Spleen (tissue), 11 donors: ENCODE measurements around the gene HSD17B12. TPM values are rescaled to one million over a fixed set of nuclear protein-coding genes. Genes with fewer than 3 reads are reported as not detected.

Experiments used
- DNase-seq: peaks from one replicate; pipeline ENCODE4 v3.0.0-alpha.2; 2020
- H3K27ac ChIP-seq, 8 donors: fragments of 200-600 bp; sonication (generic) in 7 of 8; 1 replicate in 4 of 8; 2 replicates in 4 of 8; pipeline versions ENCODE4 v1.5.0 to v1.8.0; 2016 to 2021; ENCODE audit warnings: inconsistent platforms in 4 of 8, mild to moderate bottlenecking in 4 of 8, moderate library complexity in 1 of 8
- H3K27me3 ChIP-seq, 7 donors: fragments of 200-600 bp; sonication (generic) in 6 of 7; replicated peaks in 1 of 7; 1 replicate in 4 of 7; 2 replicates in 3 of 7; pipeline versions ENCODE4 v1.5.0 to v1.8.0; 2016 to 2021; ENCODE audit warnings: inconsistent platforms in 3 of 7, mild to moderate bottlenecking in 1 of 7
- H3K36me3 ChIP-seq, 6 donors: fragments of 200-600 bp; sonication (generic) in 5 of 6; 1 replicate in 4 of 6; 2 replicates in 2 of 6; pipeline versions ENCODE4 v1.5.0 to v1.8.0; 2016 to 2021; ENCODE audit warnings: inconsistent platforms in 2 of 6
- H3K4me1 ChIP-seq, 6 donors: fragments of 200-600 bp; sonication (generic) in 5 of 6; 1 replicate in 3 of 6; 2 replicates in 3 of 6; pipeline versions ENCODE4 v1.5.0 to v1.8.0; 2016 to 2021; ENCODE audit warnings: inconsistent platforms in 3 of 6
- H3K4me3 ChIP-seq, 8 donors: fragments of 200-600 bp; sonication (generic) in 7 of 8; 1 replicate in 4 of 8; 2 replicates in 4 of 8; pipeline versions ENCODE4 v1.5.0 to v1.8.0; 2016 to 2021; ENCODE audit warnings: inconsistent platforms in 4 of 8, mild to moderate bottlenecking in 4 of 8, moderate library complexity in 2 of 8
- H3K9me3 ChIP-seq, 8 donors: fragments of 200-600 bp; sonication (generic) in 7 of 8; 1 replicate in 4 of 8; 2 replicates in 4 of 8; pipeline versions ENCODE4 v1.5.0 to v1.8.0; 2016 to 2021; ENCODE audit warnings: inconsistent platforms in 4 of 8
- POLR2A ChIP-seq, 3 donors: fragments of 450-650 bp; IDR thresholded peaks; one replicate each; pipeline ENCODE4 v1.5.1; 2017; ENCODE audit warnings: antibody characterized with exemption in 3 of 3, mild to moderate bottlenecking in 1 of 3
- POLR2AphosphoS5 ChIP-seq, 3 donors: sonication (generic); formaldehyde crosslinking; IDR thresholded peaks; one replicate each; pipeline ENCODE4 v1.5.1; 2017; ENCODE audit warnings: antibody characterized with exemption in 3 of 3
- WGBS, 5 donors: extraction: QIAGEN DNeasy Blood & Tissue Kit in 3 of 5; methylation state at CpG; one replicate each; pipeline versions ENCODE4 v1.1.5 to v1.1.7; 2013 to 2018; 5-methylcytosine and 5-hydroxymethylcytosine counted together
- intact Hi-C: fragments of 100-400 bp; cut with DNase I; formaldehyde crosslinking; loops from one replicate; pipeline ENCODE4 v1.15.0; 2023; ENCODE audit warnings: low total_unique reads
- polyA plus RNA-seq, 3 donors: library from polyadenylated mRNA; stranded (reverse); fragments of 200-250 nt; gene quantifications; one replicate each; pipeline ENCODE4 v1.2.1, GENCODE V29; 2013
- total RNA-seq, 7 donors: library from RNA; depleted of rRNA in 3 of 7; stranded (reverse); fragments of >200 nt in 3 of 7; fragmentation: NEBNext Ultra II Directional in 4 of 7; extraction: Animal tissue kit (Norgen Biotek cat#: 25700) in 4 of 7; gene quantifications; one replicate each; pipeline versions ENCODE4 v1.1.0 to v1.2.1, GENCODE V29; 2016 to 2021
- TF ChIP-seq, protein P1 (sequence below), 11 experiments: fragments of 200-600 bp in 7 of 11; fragments of 450-650 bp in 4 of 11; sonication (generic) in 4 of 11; IDR thresholded peaks in 8 of 11; conservative IDR thresholded peaks in 3 of 11; 1 replicate in 7 of 11; 2 replicates in 4 of 11; pipeline versions ENCODE4 v1.4.0 to v1.8.0; 2016 to 2021; ENCODE audit warnings: antibody characterized with exemption in 11 of 11, inconsistent platforms in 4 of 11, mild to moderate bottlenecking in 1 of 11
- donor health status: healthy with polysubstance abuse.
- donor health status: DM: no; HTN: no; CAD: no; lungs with moderate emphysema.
- donor health status: DM: no; HTN: no; CAD: no.
- donor health status: Bipolar disorder and iron deficiency.
- donor health status: healthy.
- donor health status: DM: no; HTN: no; CAD: no.
- donor health status: DM: yes; HTN: yes; CAD: no.

The HSD17B12 gene
- total and polyA plus RNA-seq, 10 donors, result 17.5 to 80.0 (median 56.3) TPM

DNA sequence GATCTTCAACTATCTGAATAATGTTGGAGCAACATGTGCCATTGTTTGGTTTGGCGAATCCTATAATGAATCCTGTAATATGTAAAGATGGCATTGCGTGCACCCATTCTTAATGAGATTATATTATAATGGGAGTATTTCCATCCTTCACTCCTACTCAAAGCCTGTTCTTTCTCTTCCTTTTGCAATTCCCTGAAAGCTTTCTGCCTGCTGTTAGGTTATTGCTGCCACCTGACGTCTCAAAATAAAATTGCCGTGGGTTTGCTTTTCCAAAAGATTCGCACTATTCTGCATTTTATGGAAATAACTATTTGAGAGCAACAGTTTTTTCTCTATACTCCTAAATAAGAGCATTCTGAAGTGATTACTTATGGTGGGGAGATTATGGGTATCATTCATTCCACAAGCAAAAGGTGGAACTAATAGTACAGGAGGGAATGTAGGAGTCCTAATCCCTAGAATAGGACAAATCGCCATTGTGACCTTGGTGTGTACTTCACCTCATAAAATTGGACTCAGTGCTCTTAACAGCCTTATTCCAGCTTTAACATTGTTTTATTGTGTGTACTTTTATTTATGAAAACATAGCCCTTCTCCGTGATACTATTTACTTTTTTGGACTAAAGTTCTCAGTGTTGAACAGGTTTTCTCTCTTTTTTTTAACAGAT lies 130.5 kb downstream of the HSD17B12 start:
- TF ChIP-seq POLR2AphosphoS5 (IDR thresholded peaks at IDR 0.05) (no peak), POLR2A (IDR thresholded peaks at IDR 0.05) (no peak)
- TF ChIP-seq, protein P1, sequence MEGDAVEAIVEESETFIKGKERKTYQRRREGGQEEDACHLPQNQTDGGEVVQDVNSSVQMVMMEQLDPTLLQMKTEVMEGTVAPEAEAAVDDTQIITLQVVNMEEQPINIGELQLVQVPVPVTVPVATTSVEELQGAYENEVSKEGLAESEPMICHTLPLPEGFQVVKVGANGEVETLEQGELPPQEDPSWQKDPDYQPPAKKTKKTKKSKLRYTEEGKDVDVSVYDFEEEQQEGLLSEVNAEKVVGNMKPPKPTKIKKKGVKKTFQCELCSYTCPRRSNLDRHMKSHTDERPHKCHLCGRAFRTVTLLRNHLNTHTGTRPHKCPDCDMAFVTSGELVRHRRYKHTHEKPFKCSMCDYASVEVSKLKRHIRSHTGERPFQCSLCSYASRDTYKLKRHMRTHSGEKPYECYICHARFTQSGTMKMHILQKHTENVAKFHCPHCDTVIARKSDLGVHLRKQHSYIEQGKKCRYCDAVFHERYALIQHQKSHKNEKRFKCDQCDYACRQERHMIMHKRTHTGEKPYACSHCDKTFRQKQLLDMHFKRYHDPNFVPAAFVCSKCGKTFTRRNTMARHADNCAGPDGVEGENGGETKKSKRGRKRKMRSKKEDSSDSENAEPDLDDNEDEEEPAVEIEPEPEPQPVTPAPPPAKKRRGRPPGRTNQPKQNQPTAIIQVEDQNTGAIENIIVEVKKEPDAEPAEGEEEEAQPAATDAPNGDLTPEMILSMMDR (IDR thresholded peaks at IDR 0.05 in 8 of 11, conservative IDR thresholded peaks at IDR 0.05 in 3 of 11), result no peak
- Histone ChIP-seq H3K27me3 (no peaks in the 10 kb centered on the region), H3K27ac (no peak overlapping the region), H3K4me1 (no peaks in the 10 kb centered on the region), H3K9me3 (peaks cover 0 to 1% (median 0%) of the 10 kb centered on the region in 8 donors), H3K36me3 (peaks cover 0 to 33% (median 9%) of the 10 kb centered on the region in 6 donors), H3K4me3 (no peak overlapping the region)
- DNase-seq, result no peak
- 91 to 94% (median 92%) methylated on average over 7 of the region's 7 CpGs for WGBS, 5 donors
- intact Hi-C loops, result no loop called here

DNA sequence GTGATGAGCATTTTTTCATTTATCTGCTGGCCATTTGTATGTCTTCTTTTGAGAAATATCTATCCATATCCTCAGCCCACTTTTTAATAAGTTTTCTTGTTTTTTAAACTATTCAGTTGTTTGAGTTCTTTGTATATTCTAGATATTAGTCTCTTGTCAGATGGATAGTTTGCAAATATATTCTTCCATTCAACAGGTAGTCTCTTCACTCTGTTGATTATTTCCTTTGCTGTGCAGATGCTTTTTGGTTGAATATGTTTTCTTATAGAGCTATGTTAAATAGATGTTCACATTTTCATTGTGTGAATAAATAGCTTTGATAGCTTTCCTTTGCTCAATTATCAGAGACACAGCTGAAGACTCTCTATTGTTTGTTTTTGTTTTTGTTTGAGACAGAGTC lies 131.9 kb downstream of the HSD17B12 start:
- no peak for DNase-seq
- Histone ChIP-seq H3K4me3 (no peak overlapping the region), H3K36me3 (peaks cover 0 to 31% (median 10%) of the 10 kb centered on the region in 6 donors), H3K4me1 (no peaks in the 10 kb centered on the region), H3K27me3 (no peaks in the 10 kb centered on the region), H3K9me3 (no peaks in the 10 kb centered on the region), H3K27ac (no peak overlapping the region)
- intact Hi-C loops, result no loop called here
- TF ChIP-seq, protein P1 (IDR thresholded peaks at IDR 0.05 in 8 of 11, conservative IDR thresholded peaks at IDR 0.05 in 3 of 11), result no peak
- no peak for TF ChIP-seq POLR2A (IDR thresholded peaks at IDR 0.05)
- no peak for TF ChIP-seq POLR2AphosphoS5 (IDR thresholded peaks at IDR 0.05)

DNA sequence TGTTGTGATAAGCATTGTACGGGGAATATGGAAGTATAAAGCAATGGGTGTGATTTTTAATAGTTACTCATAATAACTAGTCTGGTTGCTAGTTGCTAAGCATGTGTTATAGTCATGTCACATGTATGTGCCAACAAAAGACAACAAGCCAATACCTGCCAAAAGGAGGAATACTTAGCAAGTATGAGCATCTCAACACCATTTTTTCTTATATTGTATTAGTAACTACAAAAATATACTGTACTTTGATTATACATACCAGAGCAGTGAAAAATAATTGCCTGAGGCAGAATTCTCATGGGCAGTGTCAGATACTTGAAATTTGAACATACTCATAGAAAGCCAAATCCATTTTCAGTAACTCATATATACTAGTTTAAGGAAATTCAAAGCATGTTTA lies 137.7 kb downstream of the HSD17B12 start:
- Histone ChIP-seq H3K4me3 (no peak overlapping the region), H3K27ac (no peak overlapping the region), H3K9me3 (no peaks in the 10 kb centered on the region), H3K36me3 (peaks cover 0 to 66% (median 16%) of the 10 kb centered on the region in 6 donors), H3K27me3 (no peaks in the 10 kb centered on the region), H3K4me1 (no peaks in the 10 kb centered on the region)
- WGBS, 5 donors, result 86 to 100% (median 95%) methylated on average over 1 of the region's 1 CpG
- TF ChIP-seq POLR2A (IDR thresholded peaks at IDR 0.05), result no peak
- TF ChIP-seq, protein P1 (IDR thresholded peaks at IDR 0.05 in 8 of 11, conservative IDR thresholded peaks at IDR 0.05 in 3 of 11), result no peak
- TF ChIP-seq POLR2AphosphoS5 (IDR thresholded peaks at IDR 0.05), result no peak
- intact Hi-C loops, result no loop called here
- DNase-seq, result no peak

DNA sequence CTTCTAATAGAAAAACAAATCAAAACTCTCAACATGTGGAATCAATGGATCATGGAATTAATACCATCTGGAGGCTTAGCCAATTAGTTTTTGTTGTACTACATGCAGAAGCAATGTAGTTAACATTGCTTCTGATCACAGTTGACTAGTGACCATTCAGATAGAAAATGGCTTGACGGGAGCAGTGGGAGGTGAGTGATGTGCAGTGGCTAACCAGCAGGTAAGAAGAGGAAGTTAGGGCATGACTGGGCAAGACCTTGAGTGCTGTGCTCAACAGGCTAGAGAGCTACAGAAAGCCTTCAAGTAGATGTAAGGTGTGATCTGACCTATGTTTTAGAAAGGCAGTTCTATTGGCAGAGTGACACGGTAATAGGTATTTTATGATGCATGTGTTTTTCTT lies 139.4 kb downstream of the HSD17B12 start:
- H3K9me3 ChIP-seq, result no peaks in the 10 kb centered on the region
- TF ChIP-seq POLR2A (IDR thresholded peaks at IDR 0.05) (no peak), POLR2AphosphoS5 (IDR thresholded peaks at IDR 0.05) (no peak)
- TF ChIP-seq, protein P1 (IDR thresholded peaks at IDR 0.05 in 8 of 11, conservative IDR thresholded peaks at IDR 0.05 in 3 of 11), result no peak
- 93 to 97% (median 96%) methylated on average over 2 of the region's 2 CpGs for WGBS, 5 donors

More for the DNA sequence above, 139.4 kb downstream of the HSD17B12 start:
- Histone ChIP-seq H3K27ac (no peak overlapping the region), H3K36me3 (peaks cover 0 to 78% (median 16%) of the 10 kb centered on the region in 6 donors), H3K4me3 (no peak overlapping the region), H3K27me3 (no peaks in the 10 kb centered on the region), H3K4me1 (no peaks in the 10 kb centered on the region)
- intact Hi-C loops, result no loop called here
- DNase-seq, result no peak
